ENCODE data around the gene ZNF557. TPM values are rescaled to one million over a fixed set of nuclear protein-coding genes. Genes with fewer than 3 reads are reported as not detected.
A peak's percentile ranks its signal among the peaks of the same experiment; 100 is the strongest.

ZNF557 gene
- polyA plus RNA-seq, 6 donors from 2014 or later, result 0.68 to 15.5 (median 5.0) TPM

DNA sequence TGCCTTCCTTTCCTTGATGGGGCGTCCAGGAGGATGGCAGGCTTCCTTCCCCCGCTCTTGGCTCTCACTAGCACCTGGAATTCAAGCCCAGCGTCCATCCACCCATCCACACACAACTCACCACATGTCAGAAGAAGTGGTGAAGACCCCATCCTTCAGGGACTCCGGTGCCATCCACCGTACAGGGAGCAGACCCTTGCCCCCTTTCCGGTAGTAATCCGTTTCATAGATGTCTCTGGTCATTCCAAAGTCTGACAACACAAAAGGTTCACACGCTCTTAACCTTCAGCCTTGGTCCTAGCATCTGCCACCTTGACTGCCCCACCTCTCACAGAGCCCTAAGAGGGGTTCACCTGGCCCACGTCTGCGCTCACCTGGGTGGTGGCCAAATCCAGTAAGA is 51.0 kb downstream of the ZNF557 start:
- DNase-seq (no peak), ATAC-seq (ENCODE audit: low read depth in 2 of 2) (no peak)
- H3K4me3 Mint-ChIP-seq, result no peak overlapping the region
- peaks cover 0 to 6% (median 4%) of the 10 kb centered on the region in 7 donors for H3K9me3 Mint-ChIP-seq
- H3K27ac Mint-ChIP-seq, result no peak overlapping the region
- H3K36me3 Mint-ChIP-seq, result peaks cover 12 to 14% of the 10 kb centered on the region in 2 donors
- no peaks in the 10 kb centered on the region for H3K27me3 Mint-ChIP-seq
- H3K4me1 Mint-ChIP-seq, result no peaks in the 10 kb centered on the region

- Mint-ChIP-seq H3K4me1 (no peaks in the 10 kb centered on the region), H3K9me3 (peaks cover 0 to 13% (median 5%) of the 10 kb centered on the region in 7 donors), H3K27me3 (no peaks in the 10 kb centered on the region), H3K27ac (no peak overlapping the region), H3K36me3 (peaks cover 9 to 18% of the 10 kb centered on the region in 2 donors), H3K4me3 (no peak overlapping the region)
- ATAC-seq (ENCODE audit: low read depth in 2 of 2) (no peak), DNase-seq (no peak)
Measured at GRCh38 chr19:7122701-7123100, 53.2 kb downstream of the ZNF557 start.

GRCh38 chr19:7124782-7125181 is 55.3 kb downstream of the ZNF557 start:
- no peaks in the 10 kb centered on the region for H3K27me3 Mint-ChIP-seq
- no peak for ATAC-seq (ENCODE audit: low read depth in 2 of 2)
- H3K27ac Mint-ChIP-seq, result peak overlapping the region in 1 of 6 donors; percentile 3
- no peak for DNase-seq
- no peaks in the 10 kb centered on the region for H3K4me1 Mint-ChIP-seq
- H3K36me3 Mint-ChIP-seq, result peaks cover 5 to 18% of the 10 kb centered on the region in 2 donors
- H3K4me3 Mint-ChIP-seq, result no peak overlapping the region
- peaks cover 0 to 13% (median 5%) of the 10 kb centered on the region in 7 donors for H3K9me3 Mint-ChIP-seq

GRCh38 chr19:7125221-7125620 is 55.7 kb downstream of the ZNF557 start:
- peaks cover 0 to 13% (median 5%) of the 10 kb centered on the region in 7 donors for H3K9me3 Mint-ChIP-seq
- H3K27me3 Mint-ChIP-seq, result no peaks in the 10 kb centered on the region
- H3K36me3 Mint-ChIP-seq, result peaks cover 5 to 18% of the 10 kb centered on the region in 2 donors
- peak overlapping the region in 1 of 6 donors; percentile 82 for H3K27ac Mint-ChIP-seq
- DNase-seq (no peak), ATAC-seq (ENCODE audit: low read depth in 2 of 2) (no peak)
- no peaks in the 10 kb centered on the region for H3K4me1 Mint-ChIP-seq
- no peak overlapping the region for H3K4me3 Mint-ChIP-seq

GRCh38 chr19:7126132-7126531 is 56.6 kb downstream of the ZNF557 start:
- DNase-seq (no peak), ATAC-seq (ENCODE audit: low read depth in 2 of 2) (no peak)
- Mint-ChIP-seq H3K27ac (no peak overlapping the region), H3K27me3 (no peaks in the 10 kb centered on the region), H3K36me3 (peaks cover 5 to 18% of the 10 kb centered on the region in 2 donors), H3K4me3 (no peak overlapping the region), H3K9me3 (peaks cover 4 to 13% (median 5%) of the 10 kb centered on the region in 7 donors), H3K4me1 (no peaks in the 10 kb centered on the region)

GRCh38 chr19:7130043-7130442 is 60.5 kb downstream of the ZNF557 start:
- no peaks in the 10 kb centered on the region for H3K27me3 Mint-ChIP-seq
- H3K27ac Mint-ChIP-seq, result no peak overlapping the region
- no peak for ATAC-seq (ENCODE audit: low read depth in 2 of 2)
- H3K4me1 Mint-ChIP-seq, result no peaks in the 10 kb centered on the region
- H3K9me3 Mint-ChIP-seq, result peaks cover 0 to 8% (median 5%) of the 10 kb centered on the region in 7 donors
- no peak for DNase-seq
- H3K36me3 Mint-ChIP-seq, result peaks cover 0 to 10% of the 10 kb centered on the region in 2 donors
- H3K4me3 Mint-ChIP-seq, result no peak overlapping the region

- H3K27me3 Mint-ChIP-seq, result no peaks in the 10 kb centered on the region
- ATAC-seq (ENCODE audit: low read depth in 2 of 2), result no peak
- no peaks in the 10 kb centered on the region for H3K36me3 Mint-ChIP-seq
Measured at GRCh38 chr19:7132054-7132453, 62.6 kb downstream of the ZNF557 start.

GRCh38 chr19:7137120-7137519 is 67.6 kb downstream of the ZNF557 start:
- Mint-ChIP-seq H3K4me3 (peak overlapping the region in 1 of 8 donors; percentile 25), H3K9me3 (peaks cover 0 to 2% (median 0%) of the 10 kb centered on the region in 7 donors), H3K36me3 (no peaks in the 10 kb centered on the region), H3K27me3 (no peaks in the 10 kb centered on the region), H3K4me1 (no peaks in the 10 kb centered on the region), H3K27ac (no peak overlapping the region)
- DNase-seq (no peak), ATAC-seq (ENCODE audit: low read depth in 2 of 2) (no peak)

More at GRCh38 chr19:7132054-7132453, 62.6 kb downstream of the ZNF557 start:
- no peak overlapping the region for H3K4me3 Mint-ChIP-seq
- H3K9me3 Mint-ChIP-seq, result peaks cover 0 to 4% (median 1%) of the 10 kb centered on the region in 7 donors
- no peak for DNase-seq
- no peaks in the 10 kb centered on the region for H3K4me1 Mint-ChIP-seq
- no peak overlapping the region for H3K27ac Mint-ChIP-seq

Other genes starting within 250 kb of the ZNF557 start
- under 1 TPM in 3 of 6 donors, not detected in 3; 0.44 to 0.67 (median 0.52) TPM for gene ADGRE1, start 182.1 kb upstream of the ZNF557 start, polyA plus RNA-seq (ENCODE audit: low read depth in 6 of 6)
- not detected for gene MBD3L2B, start 48.3 kb upstream of the ZNF557 start, polyA plus RNA-seq (ENCODE audit: low read depth in 6 of 6)
- gene MBD3L5, start 39.1 kb upstream of the ZNF557 start, polyA plus RNA-seq (ENCODE audit: low read depth in 6 of 6), result not detected
- gene MBD3L4, start 29.5 kb upstream of the ZNF557 start, polyA plus RNA-seq (ENCODE audit: low read depth in 6 of 6), result not detected
- not detected for gene MBD3L2, start 20.4 kb upstream of the ZNF557 start, polyA plus RNA-seq (ENCODE audit: low read depth in 6 of 6)
- not detected for gene MBD3L3, start 11.0 kb upstream of the ZNF557 start, polyA plus RNA-seq (ENCODE audit: low read depth in 6 of 6)
- 1 to 10 TPM in 2 of 6 donors, under 1 TPM in 3, not detected in 1; 0.40 to 2.2 (median 0.52) TPM for gene INSR, start 224.7 kb downstream of the ZNF557 start, polyA plus RNA-seq (ENCODE audit: low read depth in 6 of 6)